ENCODE measurements around the gene CEP126.

Gene CEP126

DNA sequence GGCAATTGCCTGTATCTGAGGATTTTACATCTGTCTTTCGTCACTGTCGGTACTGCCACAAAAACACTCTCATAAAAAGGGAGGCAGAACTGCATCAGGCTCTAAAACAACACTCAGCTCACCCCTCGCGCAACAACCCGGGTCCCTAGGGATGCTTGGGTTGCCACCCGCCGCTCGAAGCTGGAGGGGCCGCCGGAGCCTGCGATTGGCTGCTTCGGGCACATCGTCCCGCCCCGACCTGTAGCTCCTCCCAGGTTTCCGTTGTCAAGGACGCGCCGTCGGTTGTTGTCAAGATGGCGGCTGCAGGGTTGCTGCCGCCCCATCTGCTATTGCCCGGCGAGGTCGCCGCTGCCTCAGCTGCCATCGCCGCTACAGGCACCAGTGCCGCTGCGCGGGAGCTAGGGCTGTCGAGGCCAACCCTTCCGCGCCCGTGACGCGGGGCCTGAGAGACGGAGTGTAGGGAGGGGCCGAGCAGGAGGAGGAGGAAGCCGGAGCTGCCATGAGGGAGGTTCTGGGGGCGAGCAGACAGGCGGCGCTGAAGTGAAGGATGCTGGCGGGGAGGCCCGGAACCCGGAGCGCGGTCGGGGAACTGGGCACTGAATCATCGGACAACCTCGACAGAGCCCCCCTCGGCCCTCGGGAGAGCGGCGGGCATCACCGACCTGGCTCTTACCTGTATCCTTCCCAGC lies at the start of gene CEP126:
Gene CEP126 (plus strand): TSS at position 273 of the 689 bp plus-strand sequence. CDS start 275 bp downstream, at position 548.
- TF ChIP-seq CTCF (IDR thresholded peaks at IDR 0.05; ENCODE audit: low read depth, low read length) (no peak), MYC (IDR thresholded peaks at IDR 0.05; ENCODE audit: low read depth, low read length) (no peak), POLR2A (IDR thresholded peaks at IDR 0.05; ENCODE audit: extremely low read depth, insufficient read length) (no peak)
- TF ChIP-seq, protein P1, sequence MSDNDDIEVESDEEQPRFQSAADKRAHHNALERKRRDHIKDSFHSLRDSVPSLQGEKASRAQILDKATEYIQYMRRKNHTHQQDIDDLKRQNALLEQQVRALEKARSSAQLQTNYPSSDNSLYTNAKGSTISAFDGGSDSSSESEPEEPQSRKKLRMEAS (IDR thresholded peaks at IDR 0.05; ENCODE audit: low read depth, low read length), result no peak
- no peak within 1 kb of the TSS for H3K4me3 ChIP-seq (ENCODE audit: low read depth, low read length)
- peak; percentile 65 for DNase-seq (ENCODE audit: low read depth)

GRCh38 chr11:101866619-101867491 lies 48.0 kb upstream of the CEP126 start:
- H3K4me3 ChIP-seq (ENCODE audit: low read depth, low read length), result no peak overlapping the region
- DNase-seq (ENCODE audit: low read depth), result no peak
- TF ChIP-seq POLR2A (IDR thresholded peaks at IDR 0.05; ENCODE audit: extremely low read depth, insufficient read length) (no peak), CTCF (IDR thresholded peaks at IDR 0.05; ENCODE audit: low read depth, low read length) (no peak)

DNA sequence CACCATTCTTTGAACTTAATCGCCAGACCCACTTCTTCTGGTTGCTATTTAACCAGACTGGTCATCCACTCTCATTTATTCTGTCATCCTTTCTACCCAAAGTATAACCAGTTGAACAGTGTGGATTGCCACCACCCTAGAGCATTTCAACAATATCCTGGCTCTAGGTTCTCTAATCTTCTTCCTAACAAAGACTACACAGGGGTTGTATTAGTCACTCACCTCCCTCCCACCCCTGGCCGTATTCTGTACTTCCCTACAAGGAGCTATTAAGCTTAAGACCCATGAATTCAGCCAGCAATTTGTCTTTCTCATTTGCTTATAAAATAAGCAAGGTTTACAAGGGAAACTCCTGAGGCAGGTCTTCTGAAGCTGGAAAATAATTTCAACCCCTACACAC lies 46.9 kb upstream of the CEP126 start:
- DNase-seq (ENCODE audit: low read depth), result no peak
- no peak overlapping the region for H3K4me3 ChIP-seq (ENCODE audit: low read depth, low read length)

DNA sequence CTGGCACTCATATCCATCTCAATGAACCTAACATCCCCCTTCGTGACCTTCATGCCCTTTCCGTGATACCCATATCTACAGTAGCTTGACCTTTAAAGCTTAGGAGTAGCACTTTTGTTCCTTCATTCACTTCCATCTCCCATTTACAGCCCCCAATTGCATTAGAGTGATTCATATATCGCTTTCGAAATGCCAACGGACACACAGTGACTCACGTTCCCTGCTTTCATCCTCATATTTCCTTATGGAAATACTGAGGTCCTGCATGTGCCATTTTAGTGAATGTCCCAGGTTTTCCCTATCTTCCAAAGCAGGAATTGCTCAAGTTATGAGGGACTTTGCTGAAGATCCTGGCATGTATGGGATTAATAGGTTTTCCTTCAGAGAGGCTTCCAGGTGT lies 44.3 kb upstream of the CEP126 start:
- TF ChIP-seq MYC (IDR thresholded peaks at IDR 0.05; ENCODE audit: low read depth, low read length) (no peak), POLR2A (IDR thresholded peaks at IDR 0.05; ENCODE audit: extremely low read depth, insufficient read length) (no peak), CTCF (IDR thresholded peaks at IDR 0.05; ENCODE audit: low read depth, low read length) (no peak)
- TF ChIP-seq, protein P1 (IDR thresholded peaks at IDR 0.05; ENCODE audit: low read depth, low read length), result no peak
- H3K4me3 ChIP-seq (ENCODE audit: low read depth, low read length), result no peak overlapping the region
- peak; percentile 11 for DNase-seq (ENCODE audit: low read depth)

More for the DNA sequence above, 46.9 kb upstream of the CEP126 start:
- TF ChIP-seq, protein P1 (IDR thresholded peaks at IDR 0.05; ENCODE audit: low read depth, low read length), result no peak
- no peak for TF ChIP-seq MYC (IDR thresholded peaks at IDR 0.05; ENCODE audit: low read depth, low read length)
- no peak for TF ChIP-seq POLR2A (IDR thresholded peaks at IDR 0.05; ENCODE audit: extremely low read depth, insufficient read length)

- DNase-seq (ENCODE audit: low read depth), result no peak
- TF ChIP-seq POLR2A (IDR thresholded peaks at IDR 0.05; ENCODE audit: extremely low read depth, insufficient read length) (no peak), MYC (IDR thresholded peaks at IDR 0.05; ENCODE audit: low read depth, low read length) (no peak)
- TF ChIP-seq, protein P1 (IDR thresholded peaks at IDR 0.05; ENCODE audit: low read depth, low read length), result no peak
- no peak overlapping the region for H3K4me3 ChIP-seq (ENCODE audit: low read depth, low read length)
Measured at GRCh38 chr11:101872171-101872882, 42.5 kb upstream of the CEP126 start.

DNA sequence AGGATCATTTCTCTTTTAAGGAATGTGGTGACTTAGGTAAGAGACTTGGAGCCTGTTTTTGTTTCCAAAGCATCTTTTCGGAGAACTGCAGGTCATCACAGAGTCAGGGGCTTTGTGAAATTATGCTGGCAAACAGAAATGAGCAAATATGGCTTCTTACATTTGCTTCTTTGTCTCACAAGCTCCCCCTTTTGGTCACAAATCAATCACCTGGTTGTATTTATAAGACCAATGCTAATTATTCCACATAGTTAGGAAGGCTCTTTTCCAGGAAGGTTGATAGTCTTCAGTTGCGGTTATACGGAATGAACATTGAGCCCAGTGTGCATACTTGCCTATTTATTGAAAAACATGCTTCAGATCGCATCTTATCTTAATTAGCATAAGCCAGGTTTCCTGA lies 34.6 kb upstream of the CEP126 start:
- TF ChIP-seq POLR2A (IDR thresholded peaks at IDR 0.05; ENCODE audit: extremely low read depth, insufficient read length) (no peak), CTCF (IDR thresholded peaks at IDR 0.05; ENCODE audit: low read depth, low read length) (peak; percentile 39)
- peak; percentile 63 for DNase-seq (ENCODE audit: low read depth)
- no peak overlapping the region for H3K4me3 ChIP-seq (ENCODE audit: low read depth, low read length)
